Right lobe of liver (tissue), 4 donors: ENCODE measurements around the gene PGA4.
"Not testable (repeated sequence)": the region's sequence is repeated elsewhere in the genome, so short reads cannot be mapped to it uniquely, and the experiment has no call there.

Source experiments
- POLR2A ChIP-seq: fragments of 450-650 bp; IDR thresholded peaks from one replicate; pipeline ENCODE4 v1.6.1; 2017; ENCODE audit warnings: antibody characterized with exemption, mild to moderate bottlenecking
- TF ChIP-seq, protein P1 (sequence below), 4 donors: fragments of 200-600 bp in 3 of 4; fragments of 450-650 bp in 1 of 4; IDR thresholded peaks; one replicate each; pipeline versions ENCODE4 v1.5.1 to v1.8.0; 2016 to 2022; ENCODE audit warnings: antibody characterized with exemption in 4 of 4, mild to moderate bottlenecking in 2 of 4
- donor health status: DM: no; HTN: no; CAD: no.
- donor health status: DM: no; HTN: no; CAD: no.
- donor health status: DM: no; HTN: yes; CAD: no.

DNA sequence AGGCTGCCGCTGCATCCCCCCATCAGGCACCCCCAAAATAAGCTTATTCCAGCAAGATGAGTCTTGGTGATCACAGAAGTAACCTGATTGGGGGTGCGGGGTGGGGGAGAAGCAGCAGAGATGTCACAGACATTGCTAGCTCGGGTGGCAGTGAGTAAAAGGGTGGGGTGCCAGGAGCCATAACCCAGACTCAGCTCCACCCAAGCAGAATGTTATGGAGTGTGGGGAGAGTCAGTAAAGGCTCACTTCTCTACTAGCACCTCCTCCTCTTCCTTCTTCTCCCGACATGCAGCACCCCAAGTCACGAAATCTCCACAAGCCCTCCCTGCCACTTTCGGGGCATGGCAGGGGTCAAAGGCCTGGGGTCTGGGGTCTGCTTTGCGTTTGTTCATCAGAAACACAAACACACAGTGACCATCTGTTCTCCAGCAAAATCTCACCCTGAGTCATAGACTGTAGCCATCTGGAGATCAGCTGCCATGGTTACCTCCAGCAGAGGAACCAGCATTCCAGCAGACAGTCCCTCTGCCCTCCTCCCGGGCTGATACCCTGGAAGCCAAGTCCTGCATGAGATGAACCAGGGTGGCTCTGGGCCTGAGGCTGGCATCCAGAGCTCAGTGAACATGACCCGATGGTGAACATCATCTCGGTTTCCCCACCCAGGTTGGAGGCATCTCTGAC, 4.5 kb downstream of the PGA4 start:
- not testable (repeated sequence) for TF ChIP-seq POLR2A
- TF ChIP-seq, protein P1, sequence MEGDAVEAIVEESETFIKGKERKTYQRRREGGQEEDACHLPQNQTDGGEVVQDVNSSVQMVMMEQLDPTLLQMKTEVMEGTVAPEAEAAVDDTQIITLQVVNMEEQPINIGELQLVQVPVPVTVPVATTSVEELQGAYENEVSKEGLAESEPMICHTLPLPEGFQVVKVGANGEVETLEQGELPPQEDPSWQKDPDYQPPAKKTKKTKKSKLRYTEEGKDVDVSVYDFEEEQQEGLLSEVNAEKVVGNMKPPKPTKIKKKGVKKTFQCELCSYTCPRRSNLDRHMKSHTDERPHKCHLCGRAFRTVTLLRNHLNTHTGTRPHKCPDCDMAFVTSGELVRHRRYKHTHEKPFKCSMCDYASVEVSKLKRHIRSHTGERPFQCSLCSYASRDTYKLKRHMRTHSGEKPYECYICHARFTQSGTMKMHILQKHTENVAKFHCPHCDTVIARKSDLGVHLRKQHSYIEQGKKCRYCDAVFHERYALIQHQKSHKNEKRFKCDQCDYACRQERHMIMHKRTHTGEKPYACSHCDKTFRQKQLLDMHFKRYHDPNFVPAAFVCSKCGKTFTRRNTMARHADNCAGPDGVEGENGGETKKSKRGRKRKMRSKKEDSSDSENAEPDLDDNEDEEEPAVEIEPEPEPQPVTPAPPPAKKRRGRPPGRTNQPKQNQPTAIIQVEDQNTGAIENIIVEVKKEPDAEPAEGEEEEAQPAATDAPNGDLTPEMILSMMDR (IDR thresholded peaks at IDR 0.05), result not testable (repeated sequence)
